Hematopoietic multipotent progenitor cell (in vitro differentiated cells): ENCODE results near the gene COX4I1. TPM values are rescaled to one million over a fixed set of nuclear protein-coding genes. Genes with fewer than 3 reads are reported as not detected.

Experiments used
- DNase-seq, 3 donors: peaks; one replicate each; pipeline ENCODE4 v3.0.0-alpha.2; 2011 to 2015; ENCODE audit warnings: low read depth in 2 of 3, low spot score in 2 of 3
- total RNA-seq: library from RNA; depleted of rRNA; stranded (reverse); fragments of >200 nt; gene quantifications from one replicate; pipeline ENCODE4 v1.2.3, GENCODE V29; 2012

COX4I1 gene
- 368 TPM for total RNA-seq

- DNase-seq, result peak; percentile 75 to 93 (median 91)
Measured at GRCh38 chr16:85799497-85800320, at the start of gene COX4I1, which contains the start of gene EMC8. Gene COX4I1 (plus strand): TSS chr16:85799695. CDS start chr16:85801206, 1,511 bp downstream. Gene EMC8 (minus strand): TSS chr16:85799544. CDS start chr16:85799295, 249 bp downstream.

GRCh38 chr16:85749771-85750145 is 49.7 kb upstream of the COX4I1 start:
- DNase-seq, result no peak

- peak in 2 of 3 donors; percentile 60 to 71 for DNase-seq
Measured at GRCh38 chr16:85750146-85750826, 49.2 kb upstream of the COX4I1 start.

- peak in 1 of 3 donors; percentile 11 for DNase-seq
Measured at GRCh38 chr16:85750827-85751697, 48.4 kb upstream of the COX4I1 start, which contains the start of gene C16orf74. Gene C16orf74 (minus strand): TSS chr16:85751096. CDS start chr16:85735217, 15,879 bp downstream.

- no peak for DNase-seq
Measured at GRCh38 chr16:85751698-85752501, 47.6 kb upstream of the COX4I1 start.

GRCh38 chr16:85752511-85753420 is 46.7 kb upstream of the COX4I1 start:
- DNase-seq, result no peak

- no peak for DNase-seq
Measured at GRCh38 chr16:85753559-85753958, 45.9 kb upstream of the COX4I1 start.

GRCh38 chr16:85753976-85754375 is 45.5 kb upstream of the COX4I1 start:
- DNase-seq, result no peak

GRCh38 chr16:85754413-85754812 is 45.1 kb upstream of the COX4I1 start:
- no peak for DNase-seq

- no peak for DNase-seq
Measured at GRCh38 chr16:85755929-85756768, 43.3 kb upstream of the COX4I1 start.

- no peak for DNase-seq
Measured at GRCh38 chr16:85757341-85757822, 42.1 kb upstream of the COX4I1 start.

GRCh38 chr16:85759136-85759535 is 40.4 kb upstream of the COX4I1 start:
- DNase-seq, result peak in 2 of 3 donors; percentile 86 to 94

GRCh38 chr16:85759631-85760419 is 39.7 kb upstream of the COX4I1 start:
- DNase-seq, result peak in 2 of 3 donors; percentile 46 to 53

GRCh38 chr16:85761861-85762260 is 37.6 kb upstream of the COX4I1 start:
- DNase-seq, result peak in 2 of 3 donors; percentile 17 to 49

- DNase-seq, result no peak
Measured at GRCh38 chr16:85762970-85763369, 36.5 kb upstream of the COX4I1 start.

GRCh38 chr16:85763616-85764015 is 35.9 kb upstream of the COX4I1 start:
- DNase-seq, result no peak

- DNase-seq, result no peak
Measured at GRCh38 chr16:85765211-85765610, 34.3 kb upstream of the COX4I1 start.
